Vagina (tissue), 2 donors: ENCODE data around the gene DNAH6. TPM values are rescaled to one million over a fixed set of nuclear protein-coding genes. Genes with fewer than 3 reads are reported as not detected.

Source experiments
- DNase-seq, 2 donors: peaks; one replicate each; pipeline ENCODE4 v3.0.0-alpha.2; 2017; ENCODE audit errors: extremely low spot score in 2 of 2
- H3K27ac ChIP-seq: fragments of 200-600 bp; sonication (generic); one replicate; pipeline ENCODE4 v1.5.1; 2019
- H3K27me3 ChIP-seq: fragments of 200-600 bp; sonication (generic); one replicate; pipeline ENCODE4 v1.5.1; 2019
- H3K36me3 ChIP-seq, 2 donors: fragments of 200-600 bp; sonication (generic); one replicate each; pipeline ENCODE4 v1.5.1; 2017 to 2019
- H3K4me1 ChIP-seq: fragments of 200-600 bp; sonication (generic); one replicate; pipeline ENCODE4 v1.5.1; 2019
- H3K4me3 ChIP-seq, 2 donors: fragments of 200-600 bp; sonication (generic); 1 replicate in 1 of 2; 2 replicates in 1 of 2; pipeline ENCODE4 v1.5.1; 2016 to 2019
- H3K9me3 ChIP-seq: fragments of 200-600 bp; sonication (generic); one replicate; pipeline ENCODE4 v1.5.1; 2019
- CTCF ChIP-seq, 3 experiments: fragments of 450-650 bp in 2 of 3; fragments of 200-600 bp in 1 of 3; sonication (generic) in 1 of 3; IDR thresholded peaks; one replicate each; pipeline ENCODE4 v1.5.1; 2017 to 2019; ENCODE audit warnings: antibody characterized with exemption in 3 of 3, mild to moderate bottlenecking in 2 of 3, moderate library complexity in 2 of 3
- POLR2A ChIP-seq, 2 donors: fragments of 450-650 bp; IDR thresholded peaks; one replicate each; pipeline ENCODE4 v1.6.1; 2017; ENCODE audit warnings: antibody characterized with exemption in 2 of 2, mild to moderate bottlenecking in 2 of 2, moderate library complexity in 2 of 2
- POLR2AphosphoS5 ChIP-seq, 2 donors: sonication (generic); formaldehyde crosslinking; IDR thresholded peaks; one replicate each; pipeline ENCODE4 v1.9.0; 2017; ENCODE audit warnings: antibody characterized with exemption in 2 of 2, mild to moderate bottlenecking in 2 of 2, low read depth in 1 of 2; ENCODE audit not compliant: insufficient read depth in 1 of 2
- intact Hi-C: fragments of 100-400 bp; cut with DNase I; formaldehyde crosslinking; loops from one replicate; pipeline ENCODE4 v1.15.1; 2023
- total RNA-seq: library from RNA; depleted of rRNA; stranded (reverse); fragments of >200 nt; gene quantifications from one replicate; pipeline ENCODE4 v1.2.3, GENCODE V29; 2016

Gene DNAH6
- total RNA-seq, 1 donor from 2014 or later = 0.49 TPM

- intact Hi-C loops = no loop called here
- TF ChIP-seq CTCF (IDR thresholded peaks at IDR 0.05) (no peak), POLR2A (IDR thresholded peaks at IDR 0.05) (no peak), POLR2AphosphoS5 (IDR thresholded peaks at IDR 0.05; ENCODE audit: insufficient read depth in 1 of 2, low read depth in 1 of 2) (no peak)
- Histone ChIP-seq H3K27ac (no peak overlapping the region), H3K36me3 (no peaks in the 10 kb centered on the region), H3K27me3 (no peaks in the 10 kb centered on the region), H3K9me3 (no peaks in the 10 kb centered on the region), H3K4me3 (no peak overlapping the region), H3K4me1 (no peaks in the 10 kb centered on the region)
- peak in 1 of 2 donors; percentile 64 for DNase-seq
Measured at GRCh38 chr2:84823788-84824187, 307.5 kb downstream of the DNAH6 start.

- Histone ChIP-seq H3K27me3 (no peaks in the 10 kb centered on the region), H3K9me3 (no peaks in the 10 kb centered on the region), H3K27ac (no peak overlapping the region), H3K36me3 (no peaks in the 10 kb centered on the region), H3K4me3 (no peak overlapping the region), H3K4me1 (no peaks in the 10 kb centered on the region)
- DNase-seq = no peak
- TF ChIP-seq POLR2AphosphoS5 (IDR thresholded peaks at IDR 0.05; ENCODE audit: insufficient read depth in 1 of 2, low read depth in 1 of 2) (no peak), POLR2A (IDR thresholded peaks at IDR 0.05) (no peak), CTCF (IDR thresholded peaks at IDR 0.05) (no peak)
- intact Hi-C loops = no loop called here
Measured at GRCh38 chr2:84827978-84828575, 311.8 kb downstream of the DNAH6 start.

GRCh38 chr2:84829693-84830092, 313.4 kb downstream of the DNAH6 start:
- no peak overlapping the region for H3K27ac ChIP-seq
- no peak overlapping the region for H3K4me3 ChIP-seq
- no peak for DNase-seq
- no peaks in the 10 kb centered on the region for H3K36me3 ChIP-seq
- no peaks in the 10 kb centered on the region for H3K9me3 ChIP-seq
- no peak for TF ChIP-seq POLR2A (IDR thresholded peaks at IDR 0.05)
- no peak for TF ChIP-seq CTCF (IDR thresholded peaks at IDR 0.05)
- TF ChIP-seq POLR2AphosphoS5 (IDR thresholded peaks at IDR 0.05; ENCODE audit: insufficient read depth in 1 of 2, low read depth in 1 of 2) = no peak
- no peaks in the 10 kb centered on the region for H3K4me1 ChIP-seq
- intact Hi-C loops = no loop called here
- H3K27me3 ChIP-seq = no peaks in the 10 kb centered on the region

GRCh38 chr2:84830095-84830494, 313.8 kb downstream of the DNAH6 start:
- H3K9me3 ChIP-seq = no peaks in the 10 kb centered on the region
- intact Hi-C loops = no loop called here
- DNase-seq = no peak
- H3K27me3 ChIP-seq = no peaks in the 10 kb centered on the region
- no peak overlapping the region for H3K4me3 ChIP-seq
- H3K36me3 ChIP-seq = no peaks in the 10 kb centered on the region
- no peak overlapping the region for H3K27ac ChIP-seq
- no peaks in the 10 kb centered on the region for H3K4me1 ChIP-seq
- TF ChIP-seq POLR2AphosphoS5 (IDR thresholded peaks at IDR 0.05; ENCODE audit: insufficient read depth in 1 of 2, low read depth in 1 of 2) (no peak), CTCF (IDR thresholded peaks at IDR 0.05) (no peak), POLR2A (IDR thresholded peaks at IDR 0.05) (no peak)

GRCh38 chr2:84830758-84831500, 314.6 kb downstream of the DNAH6 start:
- no peaks in the 10 kb centered on the region for H3K27me3 ChIP-seq
- H3K9me3 ChIP-seq = no peaks in the 10 kb centered on the region
- H3K4me3 ChIP-seq = no peak overlapping the region
- H3K4me1 ChIP-seq = no peaks in the 10 kb centered on the region
- H3K36me3 ChIP-seq = no peaks in the 10 kb centered on the region
- no peak overlapping the region for H3K27ac ChIP-seq
- intact Hi-C loops = no loop called here
- TF ChIP-seq POLR2AphosphoS5 (IDR thresholded peaks at IDR 0.05; ENCODE audit: insufficient read depth in 1 of 2, low read depth in 1 of 2) (no peak), CTCF (IDR thresholded peaks at IDR 0.05) (no peak), POLR2A (IDR thresholded peaks at IDR 0.05) (no peak)
- DNase-seq = no peak
